Measurements from ENCODE around the gene ZNF574.
A peak's percentile ranks its signal among the peaks of the same experiment; 100 is the strongest.

Gene ZNF574

DNA sequence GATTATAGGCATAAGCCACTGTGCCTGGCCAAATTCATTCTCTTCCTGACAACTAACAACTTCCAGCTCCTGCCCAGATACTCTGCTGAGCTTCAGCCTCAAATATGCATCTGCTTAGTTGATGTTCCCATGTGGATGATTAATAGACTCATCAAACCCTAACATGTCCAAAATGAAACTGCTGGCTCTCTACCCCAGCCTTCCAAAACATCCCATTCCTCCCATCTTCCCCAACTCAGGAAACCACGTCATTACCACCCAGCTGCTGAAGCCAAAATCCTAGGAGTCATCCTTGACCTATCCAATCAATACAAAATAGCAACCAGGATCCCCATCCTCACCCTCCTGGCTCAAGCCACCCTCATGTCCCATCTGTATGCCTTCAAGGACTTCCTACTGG is 35.4 kb downstream of the ZNF574 start:
- TF ChIP-seq TAF1 (IDR thresholded peaks at IDR 0.05; ENCODE audit: borderline replicate concordance, insufficient read depth, low read length) = no peak
- TF ChIP-seq, protein P1, sequence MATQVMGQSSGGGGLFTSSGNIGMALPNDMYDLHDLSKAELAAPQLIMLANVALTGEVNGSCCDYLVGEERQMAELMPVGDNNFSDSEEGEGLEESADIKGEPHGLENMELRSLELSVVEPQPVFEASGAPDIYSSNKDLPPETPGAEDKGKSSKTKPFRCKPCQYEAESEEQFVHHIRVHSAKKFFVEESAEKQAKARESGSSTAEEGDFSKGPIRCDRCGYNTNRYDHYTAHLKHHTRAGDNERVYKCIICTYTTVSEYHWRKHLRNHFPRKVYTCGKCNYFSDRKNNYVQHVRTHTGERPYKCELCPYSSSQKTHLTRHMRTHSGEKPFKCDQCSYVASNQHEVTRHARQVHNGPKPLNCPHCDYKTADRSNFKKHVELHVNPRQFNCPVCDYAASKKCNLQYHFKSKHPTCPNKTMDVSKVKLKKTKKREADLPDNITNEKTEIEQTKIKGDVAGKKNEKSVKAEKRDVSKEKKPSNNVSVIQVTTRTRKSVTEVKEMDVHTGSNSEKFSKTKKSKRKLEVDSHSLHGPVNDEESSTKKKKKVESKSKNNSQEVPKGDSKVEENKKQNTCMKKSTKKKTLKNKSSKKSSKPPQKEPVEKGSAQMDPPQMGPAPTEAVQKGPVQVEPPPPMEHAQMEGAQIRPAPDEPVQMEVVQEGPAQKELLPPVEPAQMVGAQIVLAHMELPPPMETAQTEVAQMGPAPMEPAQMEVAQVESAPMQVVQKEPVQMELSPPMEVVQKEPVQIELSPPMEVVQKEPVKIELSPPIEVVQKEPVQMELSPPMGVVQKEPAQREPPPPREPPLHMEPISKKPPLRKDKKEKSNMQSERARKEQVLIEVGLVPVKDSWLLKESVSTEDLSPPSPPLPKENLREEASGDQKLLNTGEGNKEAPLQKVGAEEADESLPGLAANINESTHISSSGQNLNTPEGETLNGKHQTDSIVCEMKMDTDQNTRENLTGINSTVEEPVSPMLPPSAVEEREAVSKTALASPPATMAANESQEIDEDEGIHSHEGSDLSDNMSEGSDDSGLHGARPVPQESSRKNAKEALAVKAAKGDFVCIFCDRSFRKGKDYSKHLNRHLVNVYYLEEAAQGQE (IDR thresholded peaks at IDR 0.05; ENCODE audit: insufficient read depth in 1 of 2, low read depth in 2 of 2, low read length in 2 of 2) = no peak
- no peak for TF ChIP-seq FOXP2 (optimal IDR thresholded peaks at IDR 0.05; ENCODE audit: borderline replicate concordance, extremely low read depth, extremely low read length, insufficient read depth)
- no peak for TF ChIP-seq POLR2AphosphoS5 (IDR thresholded peaks at IDR 0.05; ENCODE audit: low read depth, low read length)

DNA sequence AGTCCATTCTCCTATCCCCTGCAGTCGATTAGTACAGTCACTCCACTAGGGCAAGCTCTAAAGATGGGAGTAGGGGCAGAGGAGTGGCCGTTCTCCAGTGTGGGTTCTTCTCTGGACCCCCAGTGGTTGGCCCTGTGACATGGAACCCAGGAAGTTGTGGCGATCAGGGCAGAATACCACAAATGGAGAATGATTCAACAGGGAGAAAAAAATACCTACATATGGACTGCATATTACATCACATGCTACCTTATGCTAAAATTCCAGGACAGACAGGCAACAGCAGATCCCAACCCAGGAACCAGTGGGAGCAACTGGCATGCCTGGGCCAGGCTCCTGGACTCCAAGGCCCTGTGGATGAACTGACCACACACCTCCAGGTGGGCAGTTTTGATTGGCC is 35.8 kb downstream of the ZNF574 start:
- TF ChIP-seq POLR2AphosphoS5 (IDR thresholded peaks at IDR 0.05; ENCODE audit: low read depth, low read length) (no peak), FOXP2 (optimal IDR thresholded peaks at IDR 0.05; ENCODE audit: borderline replicate concordance, extremely low read depth, extremely low read length, insufficient read depth) (no peak), SIN3A (IDR thresholded peaks at IDR 0.05; ENCODE audit: borderline replicate concordance, insufficient read depth, low read length) (no peak), TAF1 (IDR thresholded peaks at IDR 0.05; ENCODE audit: borderline replicate concordance, insufficient read depth, low read length) (no peak)
- TF ChIP-seq, protein P1 (IDR thresholded peaks at IDR 0.05; ENCODE audit: insufficient read depth in 1 of 2, low read depth in 2 of 2, low read length in 2 of 2) = no peak

DNA sequence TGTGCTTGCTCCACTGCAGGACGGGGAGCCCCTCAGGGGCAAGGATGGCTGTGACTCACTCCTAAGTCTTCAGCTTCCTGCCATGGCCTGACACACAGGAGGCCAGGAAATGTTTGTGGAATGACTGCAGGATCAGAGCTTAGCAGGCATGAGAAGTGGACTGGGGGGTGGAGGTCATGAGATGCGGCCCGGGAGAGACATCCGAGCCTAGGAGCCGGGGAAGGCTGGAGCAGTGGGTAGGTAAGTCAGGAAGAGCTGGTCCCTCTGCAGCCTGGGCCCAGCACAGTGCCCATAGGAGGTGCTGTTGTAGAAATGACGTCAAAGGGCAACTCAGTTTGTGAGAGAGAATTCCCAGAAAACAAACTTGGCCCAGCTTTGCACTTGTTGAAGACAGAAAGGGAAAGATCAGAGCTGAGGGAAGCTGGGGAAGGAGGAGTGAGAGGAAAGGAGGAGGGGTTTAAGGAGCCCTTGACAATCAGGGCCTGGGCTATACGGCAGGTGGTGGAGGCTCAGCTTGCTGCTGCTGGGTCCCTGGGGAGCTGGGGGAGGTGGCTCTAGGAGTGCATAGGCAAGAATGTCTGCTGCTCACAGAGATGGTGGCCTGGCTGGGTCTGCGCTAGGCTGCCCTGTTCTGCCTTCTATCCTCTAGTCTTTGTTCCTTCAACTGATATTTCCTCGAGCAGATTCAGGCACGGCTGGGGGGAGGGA is 37.8 kb downstream of the ZNF574 start:
- TF ChIP-seq TAF1 (IDR thresholded peaks at IDR 0.05; ENCODE audit: borderline replicate concordance, insufficient read depth, low read length) (0 out of 2 replicates have a peak, but pooled peaks have one; percentile 21), POLR2AphosphoS5 (IDR thresholded peaks at IDR 0.05; ENCODE audit: low read depth, low read length) (no peak), FOXP2 (optimal IDR thresholded peaks at IDR 0.05; ENCODE audit: borderline replicate concordance, extremely low read depth, extremely low read length, insufficient read depth) (peak; percentile 26)

DNA sequence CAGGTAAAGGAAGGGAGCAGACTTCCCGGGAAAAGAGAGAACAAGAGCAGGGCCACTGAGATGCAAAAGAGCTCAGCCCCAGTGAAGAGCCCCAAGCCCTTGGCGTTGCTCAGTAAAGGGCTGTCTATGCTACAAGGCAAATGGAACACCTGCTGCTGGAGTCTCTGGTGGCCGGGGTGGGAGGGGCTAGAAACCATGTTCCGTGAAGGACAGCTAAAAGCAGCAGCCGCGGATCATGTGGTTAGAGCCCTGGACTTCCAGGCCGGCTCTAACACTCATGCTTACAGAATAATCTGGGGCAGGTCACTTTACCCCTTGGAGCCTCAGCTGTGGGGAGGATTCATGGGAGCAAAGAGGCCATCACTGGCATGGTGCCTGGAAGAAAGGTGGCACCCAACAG is 38.4 kb downstream of the ZNF574 start:
- no peak for TF ChIP-seq SIN3A (IDR thresholded peaks at IDR 0.05; ENCODE audit: borderline replicate concordance, insufficient read depth, low read length)
- no peak for TF ChIP-seq TAF1 (IDR thresholded peaks at IDR 0.05; ENCODE audit: borderline replicate concordance, insufficient read depth, low read length)

DNA sequence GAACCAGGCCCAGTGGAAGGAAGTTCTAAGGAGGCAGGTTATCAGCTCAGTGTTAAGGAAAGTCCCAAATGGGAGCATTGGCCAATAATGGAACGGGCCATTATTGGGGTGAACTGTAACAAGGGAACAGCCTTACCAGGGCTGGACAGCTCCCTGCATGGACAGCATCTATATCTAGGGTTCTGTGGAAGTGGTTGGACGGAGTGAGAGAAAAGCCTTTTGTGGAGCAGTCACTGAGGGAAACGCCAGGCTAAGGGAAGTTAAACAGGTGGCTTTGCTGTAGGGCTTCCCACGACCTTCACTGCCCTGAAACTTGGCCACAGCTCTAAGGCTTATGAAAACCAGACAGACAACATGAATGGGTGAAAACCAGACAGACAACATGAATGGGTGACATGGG is 39.3 kb downstream of the ZNF574 start:
- TF ChIP-seq FOXP2 (optimal IDR thresholded peaks at IDR 0.05; ENCODE audit: borderline replicate concordance, extremely low read depth, extremely low read length, insufficient read depth) = no peak
- TF ChIP-seq, protein P1 (IDR thresholded peaks at IDR 0.05; ENCODE audit: insufficient read depth in 1 of 2, low read depth in 2 of 2, low read length in 2 of 2) = peak; percentile 77 to 92

DNA sequence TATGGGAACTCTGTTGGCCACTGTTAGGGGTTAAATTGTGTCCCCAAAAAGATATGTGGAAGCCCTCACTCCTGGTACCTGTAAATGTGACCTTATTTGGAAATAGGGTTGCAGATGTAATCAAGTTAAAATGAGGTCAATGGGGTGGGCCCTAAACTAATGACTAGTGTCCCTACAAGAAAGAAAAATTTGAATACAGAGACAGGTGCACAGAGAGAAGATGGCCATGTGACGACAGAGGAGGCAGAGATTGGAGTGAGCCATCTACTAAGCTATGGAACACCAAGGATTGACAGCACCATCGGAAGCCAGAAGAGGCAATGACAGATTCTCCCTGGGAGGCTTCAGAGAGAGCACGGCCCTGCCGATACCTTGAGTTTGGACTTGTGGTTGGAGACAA is 39.7 kb downstream of the ZNF574 start:
- TF ChIP-seq FOXP2 (optimal IDR thresholded peaks at IDR 0.05; ENCODE audit: borderline replicate concordance, extremely low read depth, extremely low read length, insufficient read depth) = no peak
